HEK293 (cell line): Measurements from ENCODE around the gene NAT16.

ENCODE experiments used
- CTCF ChIA-PET: fragments of 350-600 bp; formaldehyde crosslinking; extraction: SDS; loops from one replicate; lab custom pipeline; 2021; ENCODE audit warnings: antibody characterized with exemption; lab: Yijun Ruan, JAX
- POLR2A ChIA-PET: fragments of 300-600 bp; formaldehyde crosslinking; extraction: SDS; loops from one replicate; lab custom pipeline; 2020; ENCODE audit warnings: antibody characterized with exemption, inconsistent platforms; lab: Yijun Ruan, JAX
- H3K27ac ChIP-seq: fragments of 200-500 bp; sonication (Bioruptor generic); 2 replicates; pipeline ENCODE4 v1.5.1; 2014; ENCODE audit warnings: low read depth, low read length, control low read depth, inconsistent platforms; ENCODE audit errors: extremely low read depth
- H3K36me3 ChIP-seq, 2 experiments: fragments of 200-500 bp in 1 of 2; sonication (Bioruptor generic) in 1 of 2; 1 replicate in 1 of 2; 2 replicates in 1 of 2; pipeline ENCODE4 v1.5.1; 2014 to 2017; ENCODE audit warnings: inconsistent platforms in 2 of 2, low read length in 2 of 2; ENCODE audit not compliant: control insufficient read depth in 2 of 2, insufficient read depth in 1 of 2
- H3K4me1 ChIP-seq: fragments of 200-500 bp; sonication (Bioruptor generic); 2 replicates; pipeline ENCODE4 v1.5.1; 2014; ENCODE audit warnings: mild to moderate bottlenecking, low read length, inconsistent platforms; ENCODE audit not compliant: control insufficient read depth, insufficient read depth
- H3K4me3 ChIP-seq: 2 replicates; pipeline ENCODE4 v1.5.1; 2011; ENCODE audit warnings: low read depth, mild to moderate bottlenecking, control low read depth, low read length, moderate library complexity
- H3K9me3 ChIP-seq: fragments of 200-500 bp; sonication (Bioruptor generic); 2 replicates; pipeline ENCODE4 v1.5.1; 2014; ENCODE audit warnings: low read depth, low read length, inconsistent platforms; ENCODE audit not compliant: control insufficient read depth, insufficient read depth
- BCL11B ChIP-seq: fragments of 450-650 bp; formaldehyde crosslinking; IDR thresholded peaks from 2 replicates; pipeline ENCODE4 v1.5.1; 2016; ENCODE audit warnings: low read depth, missing biosample characterization, missing genetic modification characterization
- FEZF1 ChIP-seq: fragments of 450-650 bp; formaldehyde crosslinking; IDR thresholded peaks from 2 replicates; pipeline ENCODE4 v1.5.1; 2016; ENCODE audit warnings: missing biosample characterization, missing genetic modification characterization
- GLIS2 ChIP-seq: fragments of 450-650 bp; formaldehyde crosslinking; IDR thresholded peaks from 2 replicates; pipeline ENCODE4 v1.5.1; 2016; ENCODE audit warnings: missing biosample characterization, missing genetic modification characterization
- KLF1 ChIP-seq: fragments of 450-650 bp; formaldehyde crosslinking; IDR thresholded peaks from 2 replicates; pipeline ENCODE4 v1.5.1; 2016; ENCODE audit warnings: missing biosample characterization, missing genetic modification characterization
- KLF10 ChIP-seq: fragments of 450-650 bp; IDR thresholded peaks from 2 replicates; pipeline ENCODE4 v1.5.1; 2018; ENCODE audit warnings: missing biosample characterization, mild to moderate bottlenecking, missing genetic modification characterization
- KLF9 ChIP-seq: fragments of 450-650 bp; formaldehyde crosslinking; IDR thresholded peaks from 2 replicates; pipeline ENCODE4 v1.5.1; 2016; ENCODE audit warnings: missing biosample characterization, missing genetic modification characterization, low read depth
- MEIS1 ChIP-seq: sonication (generic); formaldehyde crosslinking; IDR thresholded peaks from 2 replicates; pipeline ENCODE4 v1.8.1; 2022; ENCODE audit warnings: missing genetic modification reagents, mild to moderate bottlenecking, borderline replicate concordance
- PATZ1 ChIP-seq: fragments of 450-650 bp; formaldehyde crosslinking; IDR thresholded peaks from 2 replicates; pipeline ENCODE4 v1.5.1; 2016; ENCODE audit warnings: missing biosample characterization, missing genetic modification characterization
- ZBTB17 ChIP-seq: fragments of 450-650 bp; formaldehyde crosslinking; IDR thresholded peaks from 2 replicates; pipeline ENCODE4 v1.5.1; 2016; ENCODE audit warnings: missing biosample characterization, missing genetic modification characterization
- ZBTB8A ChIP-seq: fragments of 450-650 bp; formaldehyde crosslinking; IDR thresholded peaks from 2 replicates; pipeline ENCODE4 v1.5.1; 2016; ENCODE audit warnings: missing biosample characterization, missing genetic modification characterization
- ZFP3 ChIP-seq: fragments of 450-650 bp; formaldehyde crosslinking; IDR thresholded peaks from 2 replicates; pipeline ENCODE4 v1.5.1; 2016; ENCODE audit warnings: low read depth, missing biosample characterization, missing genetic modification characterization
- ZNF324 ChIP-seq: fragments of 450-650 bp; formaldehyde crosslinking; IDR thresholded peaks from 2 replicates; pipeline ENCODE4 v1.5.1; 2016; ENCODE audit warnings: missing biosample characterization, missing genetic modification characterization
- ZNF423 ChIP-seq: fragments of 450-650 bp; formaldehyde crosslinking; IDR thresholded peaks from 2 replicates; pipeline ENCODE4 v1.5.1; 2016; ENCODE audit warnings: missing biosample characterization, missing genetic modification characterization
- ZNF426 ChIP-seq: fragments of 450-650 bp; formaldehyde crosslinking; IDR thresholded peaks from 2 replicates; pipeline ENCODE4 v1.5.1; 2017; ENCODE audit warnings: missing biosample characterization, missing genetic modification characterization, mild to moderate bottlenecking, inconsistent platforms, moderate library complexity
- ZNF473 ChIP-seq: fragments of 450-650 bp; formaldehyde crosslinking; IDR thresholded peaks from 2 replicates; pipeline ENCODE4 v1.5.1; 2017; ENCODE audit warnings: missing biosample characterization, missing genetic modification characterization
- ZNF548 ChIP-seq: fragments of 450-650 bp; formaldehyde crosslinking; IDR thresholded peaks from 2 replicates; pipeline ENCODE4 v1.5.1; 2016; ENCODE audit warnings: missing biosample characterization, missing genetic modification characterization
- ZNF555 ChIP-seq: fragments of 450-650 bp; formaldehyde crosslinking; conservative IDR thresholded peaks from 2 replicates; pipeline ENCODE4 v1.5.1; 2017; ENCODE audit warnings: missing biosample characterization, mild to moderate bottlenecking, missing genetic modification characterization, inconsistent platforms
- ZNF596 ChIP-seq: fragments of 450-650 bp; IDR thresholded peaks from 2 replicates; pipeline ENCODE4 v1.5.0; 2018; ENCODE audit warnings: missing biosample characterization, mild to moderate bottlenecking, missing genetic modification characterization, moderate library complexity
- ZNF610 ChIP-seq: fragments of 450-650 bp; formaldehyde crosslinking; IDR thresholded peaks from 2 replicates; pipeline ENCODE4 v1.5.1; 2016; ENCODE audit warnings: missing biosample characterization, missing genetic modification characterization, borderline replicate concordance
- TF ChIP-seq, protein P1 (sequence below): sonication (generic); formaldehyde crosslinking; IDR thresholded peaks from 2 replicates; pipeline ENCODE4 v1.8.1; 2022; ENCODE audit warnings: mild to moderate bottlenecking, moderate library complexity, missing genetic modification reagents
- TF ChIP-seq, protein P2 (sequence below): fragments of 450-650 bp; formaldehyde crosslinking; IDR thresholded peaks from 2 replicates; pipeline ENCODE4 v1.5.1; 2016; ENCODE audit warnings: missing biosample characterization, missing genetic modification characterization

NAT16 gene

GRCh38 chr7:101179117-101179516 lies 976 bp downstream of the NAT16 start (continued):
- TF ChIP-seq ZNF555 (no peak), GLIS2 (no peak), MEIS1 (no peak)
- TF ChIP-seq, all 188 proteins: peak for 6

- Histone ChIP-seq H3K27ac (no peak overlapping the region), H3K4me1 (peaks cover 5% of the 10 kb centered on the region; the same call in 1 of the 2 replicates), H3K4me3 (no peak overlapping the region), H3K9me3 (no peaks in the 10 kb centered on the region), H3K36me3 (no peaks in the 10 kb centered on the region)
- CTCF ChIA-PET: interaction anchor here (0.9 kb wide), 1 partner anchor 83 kb away, joined by 4 read pairs; no protein-coding TSS in a partner anchor
- POLR2A ChIA-PET: no interaction called here
- TF ChIP-seq ZNF596 (tag by site-specific recombination) (no peak), ZNF473 (no peak), ZNF324 (tag by site-specific recombination) (no peak), ZNF426 (tag by site-specific recombination) (no peak), ZBTB8A (tag by site-specific recombination) (no peak)
Measured at GRCh38 chr7:101177644-101178043, 2.4 kb downstream of the NAT16 start.

- no peak overlapping the region for H3K27ac ChIP-seq
- H3K4me3 ChIP-seq: no peak overlapping the region
- H3K9me3 ChIP-seq: no peaks in the 10 kb centered on the region
- ChIA-PET POLR2A (no interaction called here), CTCF (interaction anchor here (0.7 to 1.1 kb wide), 3 partner anchors 17 to 32 kb away, joined by 3 to 5 read pairs (median 5); no protein-coding TSS in a partner anchor)
- no peaks in the 10 kb centered on the region for H3K36me3 ChIP-seq
- H3K4me1 ChIP-seq: peaks cover 7% of the 10 kb centered on the region; the same call in 1 of the 2 replicates
- TF ChIP-seq, protein P1, sequence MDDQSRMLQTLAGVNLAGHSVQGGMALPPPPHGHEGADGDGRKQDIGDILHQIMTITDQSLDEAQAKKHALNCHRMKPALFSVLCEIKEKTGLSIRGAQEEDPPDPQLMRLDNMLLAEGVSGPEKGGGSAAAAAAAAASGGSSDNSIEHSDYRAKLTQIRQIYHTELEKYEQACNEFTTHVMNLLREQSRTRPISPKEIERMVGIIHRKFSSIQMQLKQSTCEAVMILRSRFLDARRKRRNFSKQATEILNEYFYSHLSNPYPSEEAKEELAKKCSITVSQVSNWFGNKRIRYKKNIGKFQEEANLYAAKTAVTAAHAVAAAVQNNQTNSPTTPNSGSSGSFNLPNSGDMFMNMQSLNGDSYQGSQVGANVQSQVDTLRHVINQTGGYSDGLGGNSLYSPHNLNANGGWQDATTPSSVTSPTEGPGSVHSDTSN (CRISPR knock-in tag): no peak
- TF ChIP-seq ZNF423 (no peak), ZNF555 (no peak)
Measured at GRCh38 chr7:101175664-101176063, 4.4 kb downstream of the NAT16 start.

- ChIA-PET CTCF (interaction anchor here (0.6 to 2.1 kb wide), 7 partner anchors 9 to 329 kb away, joined by 4 to 21 read pairs (median 6); partner anchors contain the start of genes CLDN15 and VGF), POLR2A (interaction anchor here (0.6 to 1.7 kb wide), 4 partner anchors 10 to 148 kb away, joined by 3 to 5 read pairs (median 4); partner anchors contain the start of genes PLOD3 and ZNHIT1)
- H3K4me3 ChIP-seq: no peak overlapping the region
- H3K9me3 ChIP-seq: no peaks in the 10 kb centered on the region
- no peaks in the 10 kb centered on the region for H3K36me3 ChIP-seq
- TF ChIP-seq BCL11B (tag by site-specific recombination) (no peak), FEZF1 (tag by site-specific recombination) (no peak)
- H3K4me1 ChIP-seq: peaks cover 7% of the 10 kb centered on the region; the same call in 1 of the 2 replicates
- no peak overlapping the region for H3K27ac ChIP-seq
Measured at GRCh38 chr7:101174322-101174854, 5.7 kb downstream of the NAT16 start.

- Histone ChIP-seq H3K4me3 (no peak overlapping the region), H3K27ac (no peak overlapping the region), H3K36me3 (no peaks in the 10 kb centered on the region), H3K4me1 (peaks cover 7% of the 10 kb centered on the region; the same call in 1 of the 2 replicates), H3K9me3 (no peaks in the 10 kb centered on the region)
- ChIA-PET CTCF (interaction anchor here (0.5 to 2.1 kb wide), 11 partner anchors 8 to 329 kb away, joined by 3 to 21 read pairs (median 5); partner anchors contain the start of genes CLDN15 and VGF), POLR2A (interaction anchor here (0.6 to 1.7 kb wide), 5 partner anchors 9 to 292 kb away, joined by 3 to 5 read pairs (median 4); partner anchors contain the start of genes PLOD3 and ZNHIT1)
- TF ChIP-seq KLF1: peak; percentile 28
- TF ChIP-seq, protein P2, sequence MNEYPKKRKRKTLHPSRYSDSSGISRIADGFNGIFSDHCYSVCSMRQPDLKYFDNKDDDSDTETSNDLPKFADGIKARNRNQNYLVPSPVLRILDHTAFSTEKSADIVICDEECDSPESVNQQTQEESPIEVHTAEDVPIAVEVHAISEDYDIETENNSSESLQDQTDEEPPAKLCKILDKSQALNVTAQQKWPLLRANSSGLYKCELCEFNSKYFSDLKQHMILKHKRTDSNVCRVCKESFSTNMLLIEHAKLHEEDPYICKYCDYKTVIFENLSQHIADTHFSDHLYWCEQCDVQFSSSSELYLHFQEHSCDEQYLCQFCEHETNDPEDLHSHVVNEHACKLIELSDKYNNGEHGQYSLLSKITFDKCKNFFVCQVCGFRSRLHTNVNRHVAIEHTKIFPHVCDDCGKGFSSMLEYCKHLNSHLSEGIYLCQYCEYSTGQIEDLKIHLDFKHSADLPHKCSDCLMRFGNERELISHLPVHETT (tag by site-specific recombination): 0 out of 2 replicates have a peak, but pooled peaks have one; percentile 35
- TF ChIP-seq ZNF610 (tag by site-specific recombination): peak; percentile 35; the same call in 1 of the 2 replicates
- 0 out of 2 replicates have a peak, but pooled peaks have one; percentile 48 for TF ChIP-seq KLF10 (tag by site-specific recombination)
- TF ChIP-seq KLF9 (tag by site-specific recombination): peak; percentile 91
- TF ChIP-seq ZBTB17: peak; percentile 40; the same call in 1 of the 2 replicates
- TF ChIP-seq ZFP3 (tag by site-specific recombination): peak; percentile 64; the same call in 1 of the 2 replicates
- no peak for TF ChIP-seq ZNF548 (tag by site-specific recombination)
- no peak for TF ChIP-seq BCL11B (tag by site-specific recombination)
- TF ChIP-seq PATZ1 (tag by site-specific recombination): no peak; the same call in 1 of the 2 replicates
Measured at GRCh38 chr7:101173752-101174244, 6.3 kb downstream of the NAT16 start.
